Measurements from ENCODE around the gene NEURL1.

DNA sequence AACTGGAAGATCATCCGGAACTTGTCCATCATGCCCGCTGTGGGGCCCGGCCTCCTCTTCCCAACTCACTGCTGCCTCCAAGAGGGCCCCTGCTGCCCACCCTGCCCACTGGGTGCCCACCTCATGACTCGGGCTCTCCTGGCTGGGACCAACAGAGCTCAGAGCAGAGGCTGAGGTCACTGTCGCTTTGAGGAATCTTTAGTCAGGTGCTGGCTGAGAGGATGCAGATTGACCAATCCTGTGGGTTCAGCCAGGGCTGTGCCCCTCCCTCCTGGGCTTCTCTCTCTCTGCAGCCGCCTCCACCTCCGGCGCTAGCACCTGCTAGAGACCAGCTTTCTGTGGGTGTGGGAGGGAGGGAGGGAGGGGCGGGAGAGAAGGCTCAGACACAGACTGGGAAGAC is 34.8 kb upstream of the NEURL1 start, which contains the start of gene CALHM1:
- TF ChIP-seq POLR2A (IDR thresholded peaks at IDR 0.05; ENCODE audit: low read length) (no peak), GATA1 (IDR thresholded peaks at IDR 0.05; ENCODE audit: low read depth, low read length) (no peak)

Data from erythroblast (primary cell).